Parathyroid adenoma (tissue), 2 donors: Measurements from ENCODE around the gene MBD3L2.
"Not testable (repeated sequence)": the region's sequence is repeated elsewhere in the genome, so short reads cannot be mapped to it uniquely, and the experiment has no call there.

Experiments used
- H2AFZ ChIP-seq: fragments of 300-600 bp; sonication (generic); one replicate; pipeline ENCODE4 v1.7.0; 2017; ENCODE audit warnings: antibody characterized with exemption, mild to moderate bottlenecking
- H3K27ac ChIP-seq: fragments of 300-600 bp; sonication (generic); one replicate; pipeline ENCODE4 v1.7.0; 2017
- H3K27me3 ChIP-seq: fragments of 300-600 bp; sonication (generic); one replicate; pipeline ENCODE4 v1.7.0; 2017; ENCODE audit warnings: low read length; ENCODE audit not compliant: control insufficient read depth, insufficient read depth
- H3K36me3 ChIP-seq: fragments of 300-600 bp; sonication (generic); one replicate; pipeline ENCODE4 v1.7.0; 2017; ENCODE audit warnings: low read length; ENCODE audit not compliant: control insufficient read depth, insufficient read depth
- H3K4me1 ChIP-seq: fragments of 300-600 bp; sonication (generic); one replicate; pipeline ENCODE4 v1.7.0; 2017; ENCODE audit warnings: control low read depth
- H3K4me2 ChIP-seq: fragments of 300-600 bp; sonication (generic); one replicate; pipeline ENCODE4 v1.7.0; 2017; ENCODE audit warnings: low read length
- H3K4me3 ChIP-seq: fragments of 300-600 bp; sonication (generic); one replicate; pipeline ENCODE4 v1.7.0; 2017; ENCODE audit warnings: low read depth, low read length
- H3K79me2 ChIP-seq: fragments of 300-600 bp; sonication (generic); one replicate; pipeline ENCODE4 v1.7.0; 2017; ENCODE audit warnings: control low read depth
- H3K9ac ChIP-seq: fragments of 300-600 bp; sonication (generic); one replicate; pipeline ENCODE4 v1.7.0; 2017; ENCODE audit warnings: mild to moderate bottlenecking
- H3K9me3 ChIP-seq: fragments of 300-600 bp; sonication (generic); one replicate; pipeline ENCODE4 v1.7.0; 2017; ENCODE audit warnings: low read length; ENCODE audit not compliant: control insufficient read depth
- CTCF ChIP-seq: fragments of 300-600 bp; sonication (generic); IDR thresholded peaks from one replicate; pipeline ENCODE4 v1.7.0; 2017; ENCODE audit warnings: antibody characterized with exemption, mild to moderate bottlenecking
- donor health status: primary hyperparathyroidism.

Gene MBD3L2

GRCh38 chr19:7056371-7056770 is 7.2 kb downstream of the MBD3L2 start:
- not testable (repeated sequence) for H3K27me3 ChIP-seq, H3K9me3 ChIP-seq, H3K9ac ChIP-seq, H3K4me3 ChIP-seq, H3K4me2 ChIP-seq, H2AFZ ChIP-seq, H3K27ac ChIP-seq, H3K4me1 ChIP-seq, H3K79me2 ChIP-seq, H3K36me3 ChIP-seq

- not testable (repeated sequence) for H3K4me2 ChIP-seq, H3K9ac ChIP-seq, H3K79me2 ChIP-seq, H3K4me1 ChIP-seq, H3K9me3 ChIP-seq, H2AFZ ChIP-seq, H3K36me3 ChIP-seq, H3K27ac ChIP-seq, H3K4me3 ChIP-seq, H3K27me3 ChIP-seq
Measured at GRCh38 chr19:7058576-7058975, 9.5 kb downstream of the MBD3L2 start, which contains the start of gene MBD3L3. Gene MBD3L3, minus strand, starts transcription at chr19:7058676. Its CDS starts 71 bp downstream, at chr19:7058605.

GRCh38 chr19:7059977-7060376 is 10.9 kb downstream of the MBD3L2 start:
- not testable (repeated sequence) for H3K36me3 ChIP-seq, H3K9me3 ChIP-seq, H3K4me3 ChIP-seq, H3K27me3 ChIP-seq, H3K79me2 ChIP-seq, H3K4me1 ChIP-seq, H2AFZ ChIP-seq, H3K9ac ChIP-seq, H3K4me2 ChIP-seq, H3K27ac ChIP-seq

GRCh38 chr19:7063339-7063738 is 14.2 kb downstream of the MBD3L2 start:
- Histone ChIP-seq H3K4me3 (no peak overlapping the region), H3K9me3 (no peaks in the 10 kb centered on the region), H3K27ac (no peak overlapping the region), H3K4me1 (no peaks in the 10 kb centered on the region), H3K36me3 (no peaks in the 10 kb centered on the region), H3K9ac (no peak overlapping the region), H3K27me3 (no peaks in the 10 kb centered on the region), H3K4me2 (no peak overlapping the region), H3K79me2 (no peaks in the 10 kb centered on the region), H2AFZ (peak overlapping the region; percentile 39)
- no peak for TF ChIP-seq CTCF

- H3K9me3 ChIP-seq = no peaks in the 10 kb centered on the region
- no peak overlapping the region for H3K9ac ChIP-seq
- no peak overlapping the region for H3K4me2 ChIP-seq
- no peak for TF ChIP-seq CTCF
- H2AFZ ChIP-seq = no peak overlapping the region
- H3K27me3 ChIP-seq = no peaks in the 10 kb centered on the region
- H3K79me2 ChIP-seq = no peaks in the 10 kb centered on the region
- no peak overlapping the region for H3K4me3 ChIP-seq
- H3K4me1 ChIP-seq = no peaks in the 10 kb centered on the region
- no peaks in the 10 kb centered on the region for H3K36me3 ChIP-seq
- no peak overlapping the region for H3K27ac ChIP-seq
Measured at GRCh38 chr19:7063764-7064418, 14.8 kb downstream of the MBD3L2 start.

GRCh38 chr19:7067122-7067521 is 18.0 kb downstream of the MBD3L2 start:
- H3K36me3 ChIP-seq, H3K4me1 ChIP-seq, H3K27ac ChIP-seq, H3K27me3 ChIP-seq, H3K9ac ChIP-seq, H3K79me2 ChIP-seq, H3K9me3 ChIP-seq, H3K4me3 ChIP-seq, H3K4me2 ChIP-seq, H2AFZ ChIP-seq: not testable (repeated sequence)

- Histone ChIP-seq H3K36me3 (no peaks in the 10 kb centered on the region), H3K4me2 (no peak overlapping the region), H3K4me1 (no peaks in the 10 kb centered on the region), H3K4me3 (no peak overlapping the region), H3K9ac (no peak overlapping the region), H2AFZ (no peak overlapping the region), H3K27ac (no peak overlapping the region), H3K9me3 (no peaks in the 10 kb centered on the region), H3K27me3 (no peaks in the 10 kb centered on the region), H3K79me2 (peaks cover 3% of the 10 kb centered on the region)
- no peak for TF ChIP-seq CTCF
Measured at GRCh38 chr19:7067716-7068115, 18.6 kb downstream of the MBD3L2 start.
